ENCODE results near the gene PDCD1LG2.
"Not testable (repeated sequence)": the region's sequence is repeated elsewhere in the genome, so short reads cannot be mapped to it uniquely, and the experiment has no call there.

PDCD1LG2 gene

DNA sequence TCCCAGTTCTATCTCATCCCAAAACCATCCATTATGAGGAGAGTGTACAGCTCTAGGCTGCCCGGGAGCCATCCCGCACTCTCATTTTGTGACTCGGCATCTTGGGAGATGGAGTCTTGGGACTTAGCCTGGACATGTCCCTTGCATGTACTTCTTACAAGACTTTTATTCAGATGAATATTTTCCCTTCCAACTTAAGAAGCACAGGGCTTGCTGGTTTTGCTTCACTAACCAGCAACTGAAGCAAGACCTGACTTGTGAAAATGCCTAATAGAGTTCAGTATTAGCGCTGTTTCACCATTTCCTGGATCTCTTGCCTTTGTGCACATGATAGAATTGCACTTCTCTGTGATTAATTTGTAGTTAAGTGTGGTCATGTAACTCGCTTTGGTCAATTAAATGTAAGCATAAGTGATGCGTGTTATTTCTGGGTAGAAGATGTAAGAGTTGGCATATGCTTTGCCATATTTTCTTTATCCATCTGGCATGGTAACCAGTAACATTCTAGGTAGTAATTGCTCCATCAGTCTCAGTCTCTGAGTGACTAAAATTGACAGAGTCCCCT, 55.8 kb downstream of the PDCD1LG2 start:
- DNase-seq (ENCODE audit: low read depth) = no peak

GRCh38 chr9:5568868-5569267, 58.5 kb downstream of the PDCD1LG2 start:
- no peak for DNase-seq (ENCODE audit: low read depth)

- no peak for DNase-seq (ENCODE audit: low read depth)
Measured at GRCh38 chr9:5569409-5569808, 59.1 kb downstream of the PDCD1LG2 start.

- DNase-seq (ENCODE audit: low read depth) = no peak
Measured at GRCh38 chr9:5569891-5570290, 59.6 kb downstream of the PDCD1LG2 start.

DNA sequence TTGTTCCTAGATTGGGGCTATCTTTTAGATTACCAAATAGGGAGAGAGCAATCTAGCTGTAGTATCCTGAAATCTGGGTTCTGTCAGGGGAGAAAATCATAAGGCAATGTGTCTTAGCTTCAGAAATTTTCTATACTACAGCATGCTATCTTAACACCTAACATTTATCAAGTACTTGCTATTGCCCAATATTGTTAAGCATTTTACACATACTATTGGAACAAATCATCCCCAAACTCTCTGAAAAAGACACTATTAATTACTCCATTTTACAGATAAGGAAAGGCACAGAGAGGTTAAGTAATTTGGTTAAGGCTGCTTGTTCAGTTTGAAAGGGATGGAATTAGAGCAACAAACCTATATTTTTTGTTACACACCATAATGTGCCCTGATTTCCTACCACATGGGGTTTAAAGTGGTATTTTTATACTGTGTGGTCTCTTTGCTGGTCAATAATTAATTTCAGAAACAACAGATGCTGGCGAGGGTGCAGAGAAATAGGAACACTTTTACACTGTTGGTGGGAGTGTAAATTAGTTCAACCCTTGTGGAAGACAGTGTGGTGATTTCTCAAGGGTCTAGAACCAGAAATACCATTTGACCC, 61.4 kb downstream of the PDCD1LG2 start:
- DNase-seq (ENCODE audit: low read depth) = no peak

DNA sequence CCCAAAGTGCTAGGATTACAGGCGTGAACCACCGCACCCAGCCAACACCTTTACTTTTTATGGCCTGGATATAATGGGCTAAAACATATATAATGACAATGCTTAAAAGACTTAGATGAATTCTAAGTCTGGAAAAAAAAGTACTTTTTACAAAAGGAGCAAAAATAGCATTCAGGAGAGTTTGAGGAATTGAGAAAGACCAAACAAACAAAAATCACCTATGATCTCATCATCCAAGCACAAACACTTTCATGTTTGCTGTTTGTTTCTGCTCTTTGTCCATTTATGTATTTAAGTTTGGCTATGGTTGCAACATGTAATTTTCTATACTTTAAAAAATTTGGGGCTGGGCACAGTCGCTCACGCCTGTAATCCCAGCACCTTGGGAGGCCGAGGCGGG, 63.8 kb downstream of the PDCD1LG2 start:
- DNase-seq (ENCODE audit: low read depth) = no peak

- no peak for DNase-seq (ENCODE audit: low read depth)
Measured at GRCh38 chr9:5575000-5575399, 64.7 kb downstream of the PDCD1LG2 start.

DNA sequence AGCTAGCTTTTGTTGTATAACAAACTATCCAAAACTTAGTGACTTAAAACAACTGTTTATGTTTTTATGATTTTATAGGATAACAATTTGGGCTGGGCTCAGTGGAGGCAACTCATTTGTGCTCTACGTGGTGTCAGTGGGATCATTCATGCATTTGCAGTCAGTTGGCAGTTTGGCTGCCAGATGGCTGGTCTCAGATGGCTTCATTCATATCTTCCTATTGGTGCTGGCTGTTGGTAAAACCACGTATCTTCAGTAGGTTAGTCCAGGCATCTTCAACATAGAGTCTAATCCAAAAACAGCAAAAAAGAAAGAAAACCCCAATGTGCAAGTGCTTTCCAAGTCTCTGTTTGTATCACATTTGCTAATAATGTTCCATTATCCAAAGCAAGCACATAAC, 66.9 kb downstream of the PDCD1LG2 start:
- DNase-seq (ENCODE audit: low read depth) = no peak

- DNase-seq (ENCODE audit: low read depth) = no peak
Measured at GRCh38 chr9:5578018-5578697, 67.8 kb downstream of the PDCD1LG2 start.

- no peak for DNase-seq (ENCODE audit: low read depth)
Measured at GRCh38 chr9:5578698-5579085, 68.4 kb downstream of the PDCD1LG2 start.

- no peak for DNase-seq (ENCODE audit: low read depth)
Measured at GRCh38 chr9:5579881-5580280, 69.5 kb downstream of the PDCD1LG2 start.

- no peak for DNase-seq (ENCODE audit: low read depth)
Measured at GRCh38 chr9:5580650-5581049, 70.3 kb downstream of the PDCD1LG2 start.

GRCh38 chr9:5581706-5582105, 71.4 kb downstream of the PDCD1LG2 start:
- DNase-seq (ENCODE audit: low read depth) = not testable (repeated sequence)

GRCh38 chr9:5582835-5583195, 72.5 kb downstream of the PDCD1LG2 start:
- no peak for DNase-seq (ENCODE audit: low read depth)

- DNase-seq (ENCODE audit: low read depth) = peak; percentile 53
Measured at GRCh38 chr9:5586391-5586802, 76.1 kb downstream of the PDCD1LG2 start.

GRCh38 chr9:5587024-5587423, 76.7 kb downstream of the PDCD1LG2 start:
- peak; percentile 70 for DNase-seq (ENCODE audit: low read depth)

GRCh38 chr9:5592231-5592630, 81.9 kb downstream of the PDCD1LG2 start:
- DNase-seq (ENCODE audit: low read depth) = no peak

GRCh38 chr9:5592904-5593303, 82.6 kb downstream of the PDCD1LG2 start:
- no peak for DNase-seq (ENCODE audit: low read depth)

DNA sequence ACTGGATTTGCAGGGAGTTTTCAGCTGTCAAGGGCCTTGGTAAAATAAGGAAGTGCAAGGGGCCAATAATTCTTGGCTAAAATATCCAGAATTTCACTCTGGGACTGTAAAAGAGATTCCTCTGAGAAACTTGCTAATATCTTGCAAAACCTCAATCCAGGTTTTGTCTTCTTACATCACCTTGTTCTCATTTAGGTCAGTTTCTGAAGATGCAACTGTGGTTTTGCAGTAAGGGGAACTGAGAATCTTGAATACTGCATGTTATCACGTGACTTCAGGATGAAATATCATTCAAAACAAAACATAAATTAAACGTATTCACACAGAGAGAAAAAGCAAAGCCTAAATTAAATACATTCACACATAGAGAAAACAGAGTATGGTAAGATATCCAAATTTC, 83.6 kb downstream of the PDCD1LG2 start:
- no peak for DNase-seq (ENCODE audit: low read depth)

DNA sequence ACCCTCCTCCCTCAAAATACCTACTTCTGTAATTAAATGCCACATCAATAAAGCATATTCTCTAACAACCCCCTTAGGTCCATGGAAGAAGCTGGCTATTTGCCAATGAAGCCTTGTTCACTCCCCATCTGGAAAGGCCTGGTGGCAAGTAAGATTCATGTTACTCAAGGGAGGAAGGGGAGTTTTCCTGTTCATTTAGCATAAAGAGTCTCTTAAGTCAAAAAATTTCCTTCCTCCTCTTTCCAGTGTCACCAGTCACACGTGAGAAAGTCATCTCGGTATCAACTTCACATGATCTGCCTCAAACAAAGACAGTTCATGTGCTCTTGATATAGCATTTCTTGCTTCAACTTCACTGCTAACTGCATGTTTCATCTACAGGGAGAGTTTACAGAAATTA, 85.8 kb downstream of the PDCD1LG2 start:
- no peak for DNase-seq (ENCODE audit: low read depth)

GRCh38 chr9:5608298-5609225, 98.2 kb downstream of the PDCD1LG2 start:
- DNase-seq (ENCODE audit: low read depth) = no peak

- DNase-seq (ENCODE audit: low read depth) = no peak
Measured at GRCh38 chr9:5609226-5609596, 98.9 kb downstream of the PDCD1LG2 start.

GRCh38 chr9:5610491-5610890, 100.2 kb downstream of the PDCD1LG2 start:
- DNase-seq (ENCODE audit: low read depth) = no peak
